H9 (cell line): ENCODE results near the gene VOPP1. TPM values are rescaled to one million over a fixed set of nuclear protein-coding genes. Genes with fewer than 3 reads are reported as not detected.

Source experiments
- DNase-seq: peaks from one replicate; pipeline ENCODE4 v3.0.0-alpha.2; 2017
- H2AFZ ChIP-seq: one replicate; pipeline ENCODE4 v1.6.1; 2013; ENCODE audit warnings: mild to moderate bottlenecking, low read length, control low read depth, moderate library complexity
- H2AK5ac ChIP-seq: 2 replicates; pipeline ENCODE4 v1.6.1; 2013; ENCODE audit warnings: low read length, control low read depth, mixed read lengths; ENCODE audit not compliant: insufficient read length
- H2BK120ac ChIP-seq: one replicate; pipeline ENCODE4 v1.6.1; 2013; ENCODE audit warnings: low read depth, mild to moderate bottlenecking, low read length, control low read depth, inconsistent platforms; ENCODE audit not compliant: poor library complexity, severe bottlenecking
- H2BK12ac ChIP-seq: 2 replicates; pipeline ENCODE4 v1.6.1; 2013; ENCODE audit warnings: low read length, control low read depth, mixed read lengths, low read depth; ENCODE audit not compliant: insufficient read length
- H2BK15ac ChIP-seq: 2 replicates; pipeline ENCODE4 v1.6.1; 2013; ENCODE audit warnings: low read depth, low read length, control low read depth
- H2BK20ac ChIP-seq: one replicate; pipeline ENCODE4 v1.6.1; 2013; ENCODE audit warnings: low read depth, mild to moderate bottlenecking, low read length, control low read depth, inconsistent platforms; ENCODE audit not compliant: poor library complexity, severe bottlenecking
- H2BK5ac ChIP-seq: 2 replicates; pipeline ENCODE4 v1.6.1; 2013; ENCODE audit warnings: low read length, control low read depth, mixed read lengths; ENCODE audit not compliant: insufficient read length
- H3K14ac ChIP-seq: 2 replicates; pipeline ENCODE4 v1.6.1; 2013; ENCODE audit warnings: low read length, control low read depth; ENCODE audit not compliant: insufficient read depth
- H3K18ac ChIP-seq: 2 replicates; pipeline ENCODE4 v1.6.1; 2013; ENCODE audit warnings: low read depth, mild to moderate bottlenecking, mixed read lengths, low read length, control low read depth; ENCODE audit not compliant: insufficient read length
- H3K23ac ChIP-seq: 2 replicates; pipeline ENCODE4 v1.6.1; 2013; ENCODE audit warnings: low read length, control low read depth, mixed read lengths, low read depth; ENCODE audit not compliant: insufficient read length
- H3K23me2 ChIP-seq: 2 replicates; pipeline ENCODE4 v1.6.1; 2013; ENCODE audit warnings: low read depth, mild to moderate bottlenecking, mixed read lengths, low read length, control low read depth; ENCODE audit not compliant: insufficient read length, poor library complexity, severe bottlenecking
- H3K27ac ChIP-seq: 2 replicates; pipeline ENCODE4 v1.5.1; 2013; ENCODE audit warnings: low read length, control low read depth, mixed read lengths, low read depth; ENCODE audit not compliant: insufficient read length
- H3K27me3 ChIP-seq: 2 replicates; pipeline ENCODE4 v1.6.1; 2013; ENCODE audit warnings: low read length, control low read depth, inconsistent platforms; ENCODE audit not compliant: insufficient read depth
- H3K4ac ChIP-seq: 2 replicates; pipeline ENCODE4 v1.6.1; 2013; ENCODE audit warnings: low read depth, mild to moderate bottlenecking, control low read depth, inconsistent platforms, low read length, moderate library complexity
- H3K4me1 ChIP-seq: 2 replicates; pipeline ENCODE4 v1.6.1; 2013; ENCODE audit warnings: low read length, control low read depth, inconsistent platforms; ENCODE audit not compliant: insufficient read depth
- H3K4me2 ChIP-seq: 2 replicates; pipeline ENCODE4 v1.6.1; 2013; ENCODE audit warnings: low read length, control low read depth, mixed read lengths; ENCODE audit not compliant: insufficient read length, insufficient read depth
- H3K56ac ChIP-seq: 2 replicates; pipeline ENCODE4 v1.6.1; 2013; ENCODE audit warnings: low read depth, mild to moderate bottlenecking, mixed read lengths, low read length, control low read depth; ENCODE audit not compliant: insufficient read length
- H3K79me1 ChIP-seq: 2 replicates; pipeline ENCODE4 v1.6.1; 2013; ENCODE audit warnings: low read depth, mild to moderate bottlenecking, moderate library complexity, low read length, control low read depth, inconsistent platforms; ENCODE audit not compliant: insufficient read depth, poor library complexity, severe bottlenecking
- H3K79me2 ChIP-seq: 2 replicates; pipeline ENCODE4 v1.6.1; 2013; ENCODE audit warnings: low read length, control low read depth, inconsistent platforms; ENCODE audit not compliant: insufficient read depth
- H3K9ac ChIP-seq: 2 replicates; pipeline ENCODE4 v1.6.1; 2013; ENCODE audit warnings: low read length, control low read depth, mixed read lengths; ENCODE audit not compliant: insufficient read length; ENCODE audit errors: extremely low read depth
- H3K9me3 ChIP-seq: one replicate; pipeline ENCODE4 v1.6.1; 2013; ENCODE audit warnings: low read depth, low read length, inconsistent platforms; ENCODE audit not compliant: control insufficient read depth
- H3T11ph ChIP-seq: one replicate; pipeline ENCODE4 v1.6.1; 2013; ENCODE audit warnings: mild to moderate bottlenecking, low read length, control low read depth, inconsistent platforms
- H4K20me1 ChIP-seq: one replicate; pipeline ENCODE4 v1.6.1; 2013; ENCODE audit not compliant: control insufficient read depth, insufficient read length, insufficient read depth
- H4K5ac ChIP-seq: 2 replicates; pipeline ENCODE4 v1.6.1; 2013; ENCODE audit warnings: low read depth, mild to moderate bottlenecking, mixed read lengths, low read length, control low read depth; ENCODE audit not compliant: insufficient read length
- H4K8ac ChIP-seq: replicated peaks from 2 replicates; pipeline ENCODE4 v1.6.1; 2013; ENCODE audit warnings: low read length, control low read depth, mixed read lengths, low read depth; ENCODE audit not compliant: insufficient read length
- H4K91ac ChIP-seq: 2 replicates; pipeline ENCODE4 v1.6.1; 2013; ENCODE audit warnings: low read depth, mild to moderate bottlenecking, moderate library complexity, mixed read lengths, low read length, control low read depth; ENCODE audit not compliant: insufficient read length
- H3K27ac Mint-ChIP-seq, 3 experiments: 2 replicates in 2 of 3; 3 replicates in 1 of 3; pipeline ENCODE4 v1.8.0; 2020 to 2021; ENCODE audit warnings: mixed read lengths in 3 of 3, mild to moderate bottlenecking in 1 of 3, moderate library complexity in 1 of 3
- H3K27me3 Mint-ChIP-seq: 2 replicates; pipeline ENCODE4 v1.8.0; 2021; ENCODE audit warnings: low read depth, mild to moderate bottlenecking, moderate library complexity, mixed read lengths
- H3K36me3 Mint-ChIP-seq, 3 experiments: 2 replicates in 2 of 3; 3 replicates in 1 of 3; pipeline ENCODE4 v1.8.0; 2020 to 2021; ENCODE audit warnings: low read depth in 3 of 3, mixed read lengths in 3 of 3; ENCODE audit not compliant: insufficient read depth in 1 of 3
- H3K4me1 Mint-ChIP-seq, 2 experiments: 2 replicates each; pipeline ENCODE4 v1.8.0; 2020; ENCODE audit warnings: mixed read lengths in 2 of 2
- H3K4me3 Mint-ChIP-seq, 2 experiments: 2 replicates in 1 of 2; 3 replicates in 1 of 2; pipeline ENCODE4 v1.8.0; 2020 to 2021; ENCODE audit warnings: mild to moderate bottlenecking in 2 of 2, mixed read lengths in 2 of 2, moderate library complexity in 1 of 2
- H3K9me3 Mint-ChIP-seq, 2 experiments: 2 replicates in 1 of 2; 3 replicates in 1 of 2; pipeline ENCODE4 v1.8.0; 2020; ENCODE audit warnings: mild to moderate bottlenecking in 2 of 2, mixed read lengths in 2 of 2, moderate library complexity in 1 of 2
- CTCF ChIP-seq: fragments of 200-600 bp; sonication (generic); conservative IDR thresholded peaks from 3 replicates; pipeline ENCODE4 v1.8.0; 2021; ENCODE audit warnings: antibody characterized with exemption, mild to moderate bottlenecking
- WGBS: extraction: QIAGEN DNeasy Blood & Tissue Kit; methylation state at CpG from one replicate; pipeline ENCODE4 v1.1.7; 2013; ENCODE audit warnings: missing lambda C conversion rate, low lambda C conversion rate, mixed read lengths; ENCODE audit not compliant: insufficient read length; ENCODE audit errors: extremely low coverage; 5-methylcytosine and 5-hydroxymethylcytosine counted together
- total RNA-seq: library from RNA; stranded (reverse); gene quantifications from 2 replicates; pipeline ENCODE4 v1.2.1, GENCODE V29; 2021

Gene VOPP1
- total RNA-seq, 1 experiment from 2014 or later: 55.7 TPM

GRCh38 chr7:55594414-55594813, 22.1 kb upstream of the VOPP1 start:
- H3K4me3 Mint-ChIP-seq: no peak overlapping the region
- Histone ChIP-seq H4K8ac (no peak overlapping the region), H2AK5ac (no peak overlapping the region), H3K56ac (no peak overlapping the region), H3K23ac (no peak overlapping the region), H3K9ac (no peak overlapping the region), H3K79me2 (no peaks in the 10 kb centered on the region; the same call in 1 of the 2 replicates), H3K23me2 (no peaks in the 10 kb centered on the region), H4K20me1 (no peaks in the 10 kb centered on the region), H3K79me1 (no peaks in the 10 kb centered on the region), H3K14ac (no peak overlapping the region), H3K4ac (no peak overlapping the region), H4K5ac (no peak overlapping the region), H2BK5ac (no peak overlapping the region), H2BK15ac (no peak overlapping the region), H3K18ac (no peak overlapping the region), H3K9me3 (no peaks in the 10 kb centered on the region), H2AFZ (no peak overlapping the region), H3K27me3 (no peaks in the 10 kb centered on the region), H2BK120ac (no peak overlapping the region), H3K4me2 (no peak overlapping the region), H3T11ph (no peak overlapping the region), H2BK12ac (no peak overlapping the region), H2BK20ac (no peak overlapping the region), H3K4me1 (no peaks in the 10 kb centered on the region), H4K91ac (no peak overlapping the region), H3K27ac (no peak overlapping the region)
- no peak for TF ChIP-seq CTCF
- H3K9me3 Mint-ChIP-seq: 0 out of 5 replicates have a peak, but pooled peaks cover 0 to 2% of the 10 kb centered on the region in 2 experiments
- H3K27me3 Mint-ChIP-seq: peaks cover 8% of the 10 kb centered on the region
- H3K27ac Mint-ChIP-seq: no peak overlapping the region
- DNase-seq: peak; percentile 31
- H3K4me1 Mint-ChIP-seq: no peaks in the 10 kb centered on the region; a peak in 1 of 4 replicates
- WGBS: no CpG with 5 or more reads among the region's 10 CpGs
- H3K36me3 Mint-ChIP-seq: no peaks in the 10 kb centered on the region
